H1 (cell line): ENCODE results near the gene SPAG8. TPM values are rescaled to one million over a fixed set of nuclear protein-coding genes. Genes with fewer than 3 reads are reported as not detected.

Experiments
- CTCF ChIA-PET: fragments of 300-600 bp; sonication (Branson Sonifier 250); formaldehyde crosslinking; loops from one replicate; lab custom pipeline; 2021; ENCODE audit not compliant: partially characterized antibody; lab: Charles Lee
- POLR2A ChIA-PET: fragments of 300-600 bp; sonication (Branson Sonifier 250); formaldehyde crosslinking; loops from one replicate; lab custom pipeline; 2021; ENCODE audit warnings: inconsistent platforms; ENCODE audit not compliant: partially characterized antibody; lab: Charles Lee
- DNase-seq, 2 experiments: peaks; one replicate each; pipeline versions ENCODE4 v3.0.0 to v3.0.0-alpha.2; 2010 to 2022; ENCODE audit warnings: low spot score in 2 of 2, low read depth in 1 of 2, mixed read lengths in 1 of 2
- FAIRE-seq: peaks from 2 replicates; lab custom pipeline; 2011; peaks lifted over from hg19 to GRCh38; lab: Jason Lieb, UNC
- H2AFZ ChIP-seq: 2 replicates; pipeline ENCODE4 v1.8.1; 2012; ENCODE audit warnings: low read length, inconsistent platforms
- H2AK5ac ChIP-seq: 2 replicates; pipeline ENCODE4 v1.6.1; 2013; ENCODE audit warnings: low read depth, low read length
- H2BK120ac ChIP-seq: replicated peaks from 2 replicates; pipeline ENCODE3; 2013; ENCODE audit warnings: low read depth, low read length, inconsistent platforms
- H2BK12ac ChIP-seq: 2 replicates; pipeline ENCODE4 v1.6.1; 2013; ENCODE audit warnings: low read depth, low read length
- H2BK15ac ChIP-seq: 2 replicates; pipeline ENCODE4 v1.6.1; 2013; ENCODE audit warnings: low read length
- H2BK20ac ChIP-seq: 2 replicates; pipeline ENCODE4 v1.6.1; 2013; ENCODE audit warnings: low read length
- H2BK5ac ChIP-seq: 2 replicates; pipeline ENCODE4 v1.6.1; 2013; ENCODE audit warnings: low read depth, low read length
- H3K14ac ChIP-seq: 2 replicates; pipeline ENCODE4 v1.6.1; 2013; ENCODE audit warnings: inconsistent platforms; ENCODE audit not compliant: insufficient read length
- H3K18ac ChIP-seq: 2 replicates; pipeline ENCODE4 v1.6.1; 2013; ENCODE audit warnings: low read length; ENCODE audit errors: extremely low read depth
- H3K23ac ChIP-seq: 2 replicates; pipeline ENCODE4 v1.6.1; 2013; ENCODE audit warnings: inconsistent platforms; ENCODE audit not compliant: insufficient read length
- H3K23me2 ChIP-seq: 2 replicates; pipeline ENCODE4 v1.6.1; 2013; ENCODE audit warnings: low read depth, low read length
- H3K27ac ChIP-seq: 2 replicates; pipeline ENCODE4 v1.6.1; 2011; ENCODE audit warnings: low read depth, low read length, inconsistent platforms
- H3K27me3 ChIP-seq, 4 experiments: replicated peaks in 1 of 4; 1 replicate in 1 of 4; 2 replicates in 3 of 4; pipeline versions ENCODE4 v1.6.1 to v1.8.1; 2011 to 2013; ENCODE audit warnings: low read length in 3 of 4, mild to moderate bottlenecking in 3 of 4, inconsistent platforms in 2 of 4, mixed read lengths in 2 of 4, moderate library complexity in 1 of 4; ENCODE audit not compliant: control insufficient read depth in 3 of 4, insufficient read depth in 3 of 4; ENCODE audit errors: extremely low read depth in 1 of 4
- H3K36me3 ChIP-seq, 4 experiments: 2 replicates each; pipeline versions ENCODE4 v1.6.1 to v1.8.1; 2011 to 2013; ENCODE audit warnings: mild to moderate bottlenecking in 4 of 4, low read length in 3 of 4, moderate library complexity in 2 of 4, control low read depth in 1 of 4, inconsistent platforms in 1 of 4; ENCODE audit not compliant: insufficient read depth in 4 of 4, control insufficient read depth in 2 of 4
- H3K4ac ChIP-seq: replicated peaks from 2 replicates; pipeline ENCODE3; 2013; ENCODE audit warnings: low read length, low read depth, mixed read lengths, inconsistent platforms; ENCODE audit not compliant: insufficient read length
- H3K4me1 ChIP-seq, 4 experiments: replicated peaks in 1 of 4; 1 replicate in 1 of 4; 2 replicates in 3 of 4; pipeline versions ENCODE4 v1.6.1 to v1.8.1; 2011 to 2013; ENCODE audit warnings: low read length in 3 of 4, inconsistent platforms in 2 of 4, mixed read lengths in 1 of 4; ENCODE audit not compliant: insufficient read depth in 4 of 4, control insufficient read depth in 3 of 4
- H3K4me2 ChIP-seq, 2 experiments: 2 replicates each; pipeline versions ENCODE4 v1.6.1 to v1.8.1; 2011 to 2013; ENCODE audit warnings: low read depth in 2 of 2, low read length in 2 of 2, control low read depth in 1 of 2, inconsistent platforms in 1 of 2, mild to moderate bottlenecking in 1 of 2; ENCODE audit not compliant: insufficient read depth in 1 of 2
- H3K4me3 ChIP-seq, 4 experiments: fragments of 200-600, 300-600 bp in 1 of 4; sonication (generic), shearing (Covaris generic), sonication (Bioruptor Twin) in 1 of 4; 2 replicates each; pipeline versions ENCODE4 v1.5.1 to v1.8.1; 2011 to 2016; ENCODE audit warnings: low read length in 4 of 4, low read depth in 3 of 4, control low read depth in 2 of 4, inconsistent platforms in 2 of 4, mild to moderate bottlenecking in 2 of 4, mixed read lengths in 1 of 4, moderate library complexity in 1 of 4; ENCODE audit not compliant: insufficient read depth in 2 of 4; ENCODE audit errors: extremely low read depth in 1 of 4
- H3K56ac ChIP-seq: replicated peaks from 2 replicates; pipeline ENCODE3; 2013; ENCODE audit warnings: low read depth, mild to moderate bottlenecking, mixed read lengths, low read length, inconsistent platforms; ENCODE audit not compliant: insufficient read length
- H3K79me1 ChIP-seq: 2 replicates; pipeline ENCODE4 v1.6.1; 2013; ENCODE audit warnings: low read depth, low read length, control low read depth
- H3K79me2 ChIP-seq, 2 experiments: 2 replicates each; pipeline versions ENCODE4 v1.6.1 to v1.8.1; 2012 to 2013; ENCODE audit warnings: low read length in 2 of 2, mild to moderate bottlenecking in 2 of 2, inconsistent platforms in 1 of 2; ENCODE audit not compliant: insufficient read depth in 2 of 2, control insufficient read depth in 1 of 2
- H3K9ac ChIP-seq, 4 experiments: replicated peaks in 1 of 4; 1 replicate in 1 of 4; 2 replicates in 3 of 4; pipeline versions ENCODE4 v1.6.1 to v1.8.1; 2011 to 2013; ENCODE audit warnings: low read depth in 3 of 4, low read length in 3 of 4, control low read depth in 2 of 4, mild to moderate bottlenecking in 2 of 4, moderate library complexity in 2 of 4, inconsistent platforms in 1 of 4; ENCODE audit errors: extremely low read depth in 1 of 4
- H3K9me3 ChIP-seq, 2 experiments: 2 replicates each; pipeline versions ENCODE4 v1.6.1 to v1.8.1; 2012 to 2013; ENCODE audit warnings: mild to moderate bottlenecking in 2 of 2, moderate library complexity in 2 of 2, control low read depth in 1 of 2, inconsistent platforms in 1 of 2, low read depth in 1 of 2, low read length in 1 of 2, mixed read lengths in 1 of 2; ENCODE audit not compliant: insufficient read depth in 2 of 2
- H4K20me1 ChIP-seq, 2 experiments: replicated peaks in 1 of 2; 2 replicates each; pipeline versions ENCODE3 to v1.8.1; 2011 to 2013; ENCODE audit warnings: inconsistent platforms in 2 of 2, low read length in 2 of 2, mild to moderate bottlenecking in 1 of 2; ENCODE audit not compliant: insufficient read depth in 2 of 2, control insufficient read depth in 1 of 2
- H4K5ac ChIP-seq: 2 replicates; pipeline ENCODE4 v1.6.1; 2013; ENCODE audit warnings: low read length, low read depth, mixed read lengths, inconsistent platforms; ENCODE audit not compliant: insufficient read length
- H4K8ac ChIP-seq: 2 replicates; pipeline ENCODE4 v1.8.0; 2013; ENCODE audit warnings: mild to moderate bottlenecking, moderate library complexity, low read length, inconsistent platforms; ENCODE audit not compliant: insufficient read depth; ENCODE audit errors: extremely low read depth
- H4K91ac ChIP-seq: replicated peaks from 2 replicates; pipeline ENCODE3; 2013; ENCODE audit warnings: low read length, mixed read lengths, inconsistent platforms; ENCODE audit not compliant: insufficient read length
- BACH1 ChIP-seq: IDR thresholded peaks from 2 replicates; pipeline ENCODE4 v1.6.1; 2012; ENCODE audit warnings: low read length, improper control_type of control experiment
- CHD2 ChIP-seq: IDR thresholded peaks from 2 replicates; pipeline ENCODE4 v1.6.1; 2012; ENCODE audit warnings: low read length, improper control_type of control experiment
- KDM4A ChIP-seq: IDR thresholded peaks from one replicate; pipeline ENCODE4 v1.7.1; 2012; ENCODE audit warnings: low read depth, mild to moderate bottlenecking, moderate library complexity, low read length, inconsistent platforms; ENCODE audit not compliant: severe bottlenecking
- MAFK ChIP-seq: IDR thresholded peaks from 2 replicates; pipeline ENCODE4 v1.6.1; 2012; ENCODE audit warnings: low read depth, mild to moderate bottlenecking, improper control_type of control experiment, low read length
- SIN3A ChIP-seq, 2 experiments: IDR thresholded peaks in 1 of 2; conservative IDR thresholded peaks in 1 of 2; 2 replicates each; pipeline ENCODE4 v1.6.1; 2011 to 2012; ENCODE audit warnings: low read length in 2 of 2, improper control_type of control experiment in 1 of 2, low read depth in 1 of 2, mild to moderate bottlenecking in 1 of 2
- SP4 ChIP-seq: IDR thresholded peaks from 2 replicates; pipeline ENCODE4 v1.6.1; 2012; ENCODE audit warnings: low read length, inconsistent platforms
- WGBS, 2 experiments: shearing (Covaris generic) in 1 of 2; methylation state at CpG; one replicate each; pipeline versions ENCODE4 v1.1.6 to v1.1.7; 2013 to 2015; ENCODE audit warnings: low lambda C conversion rate in 2 of 2, mixed read lengths in 2 of 2, inconsistent platforms in 1 of 2, low coverage in 1 of 2, missing lambda C conversion rate in 1 of 2; ENCODE audit not compliant: insufficient replicate concordance in 2 of 2, insufficient coverage in 1 of 2, insufficient read length in 1 of 2; ENCODE audit errors: extremely low coverage in 1 of 2, missing lambda C conversion rate in 1 of 2; 5-methylcytosine and 5-hydroxymethylcytosine counted together
- polyA plus RNA-seq, 7 experiments: library from polyadenylated mRNA; depleted of rRNA in 3 of 7; stranded (reverse) in 5 of 7; unstranded in 2 of 7; fragments of >200 nt in 5 of 7; fragments of 200-250 nt in 2 of 7; gene quantifications; 1 replicate in 5 of 7; 2 replicates in 1 of 7; 4 replicates in 1 of 7; pipeline versions ENCODE4 v1.2.1 to v1.2.3, GENCODE V29; 2011 to 2013; ENCODE audit warnings: missing spikeins in 2 of 7, mixed read lengths in 2 of 7
- total RNA-seq: library from RNA; stranded (reverse); fragmentation: NEBNext Ultra II Directional; extraction: Animal tissue kit (Norgen Biotek cat#: 25700); gene quantifications from 2 replicates; pipeline ENCODE4 v1.2.1, GENCODE V29; 2021

The SPAG8 gene
- total and polyA plus RNA-seq, 2 of the 8 experiments (the other 6 are each of a cell fraction or from before 2014, with no cell fraction given), result 0.37 to 0.44 TPM

DNA sequence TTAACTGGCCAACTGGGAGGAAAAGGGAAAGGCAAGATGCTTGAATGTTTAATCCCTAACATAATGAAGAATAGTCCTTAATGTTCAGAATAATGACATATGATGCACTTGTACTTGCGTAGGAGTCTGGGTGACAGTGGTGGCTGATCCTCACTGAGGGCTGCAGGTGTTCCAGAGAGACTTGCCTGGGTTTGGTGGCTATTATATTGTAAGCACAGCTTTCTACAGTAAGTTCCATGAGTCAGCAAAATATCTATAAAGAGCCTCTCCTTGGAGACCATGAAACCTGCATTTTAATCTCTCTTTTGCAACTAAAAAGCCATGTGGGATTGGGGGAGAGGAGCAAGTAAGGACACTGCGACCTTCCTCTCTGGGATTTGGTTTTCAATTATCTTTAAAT, 22.5 kb downstream of the SPAG8 start:
- Histone ChIP-seq H2BK20ac (no peak overlapping the region), H3K36me3 (no peaks in the 10 kb centered on the region), H3K9ac (no peak overlapping the region; a peak in 2 of 7 replicates), H2BK12ac (no peak overlapping the region), H3K27ac (no peak overlapping the region), H2AFZ (no peak overlapping the region), H3K4me1 (peaks cover 5 to 13% (median 7%) of the 10 kb centered on the region in 4 experiments; a peak in 6 of 7 replicates), H3K9me3 (no peaks in the 10 kb centered on the region), H3K23me2 (peaks cover 5% of the 10 kb centered on the region; the same call in 1 of the 2 replicates), H4K91ac (no peak overlapping the region), H2BK5ac (no peak overlapping the region), H3K4me3 (no peak overlapping the region), H3K4me2 (no peak overlapping the region; a peak in 1 of 4 replicates), H3K18ac (no peak overlapping the region), H3K79me1 (no peaks in the 10 kb centered on the region), H2AK5ac (no peak overlapping the region), H2BK120ac (no peak overlapping the region), H2BK15ac (no peak overlapping the region), H3K14ac (no peak overlapping the region), H3K56ac (no peak overlapping the region), H3K27me3 (peaks cover 0 to 10% (median 0%) of the 10 kb centered on the region in 4 experiments; a peak in 4 of 7 replicates), H4K20me1 (no peaks in the 10 kb centered on the region), H3K23ac (no peak overlapping the region), H3K4ac (no peak overlapping the region), H4K8ac (no peak overlapping the region), H4K5ac (no peak overlapping the region), H3K79me2 (no peaks in the 10 kb centered on the region)
- TF ChIP-seq MAFK (peak; percentile 86), SP4 (no peak), BACH1 (0 out of 2 replicates have a peak, but pooled peaks have one; percentile 16), CHD2 (no peak), KDM4A (no peak), SIN3A (conservative IDR thresholded peaks at IDR 0.05 in 1 of 2, IDR thresholded peaks at IDR 0.05 in 1 of 2; ENCODE audit: low read depth in 1 of 2, low read length in 2 of 2) (no peak)
- no peak for DNase-seq
- no peak for FAIRE-seq
- POLR2A ChIA-PET, result interaction anchor here (1.0 to 3.9 kb wide), 6 partner anchors 10 to 57 kb away, joined by 3 to 38 read pairs (median 3); partner anchors contain the start of genes CREB3, HINT2 and SPAG8
- CTCF ChIA-PET, result interaction anchor here (0.6 to 4.0 kb wide), 49 partner anchors 9 to 174 kb away, joined by 3 to 67 read pairs (median 5); partner anchors contain the start of genes FAM221B, HINT2, MSMP and SPAG8
- 83% methylated on average over 2 of the region's 2 CpGs; no CpG with 5 or more reads in 1 of the 2 experiments for WGBS, 2 experiments
